GM19372 (cell line): ENCODE data around the gene SYVN1.

Source experiments
- ATAC-seq: cut with Tn5 transposase; IDR thresholded peaks from one replicate; pipeline ENCODE4 v1.9.1; 2021; ENCODE audit warnings: mild to moderate bottlenecking, low read depth, moderate library complexity; ENCODE audit not compliant: unreplicated experiment

The SYVN1 gene

GRCh38 chr11:65095974-65096806 is 38.1 kb downstream of the SYVN1 start, which contains the start of gene VPS51:
Gene VPS51 (plus strand): TSS chr11:65096214. CDS start chr11:65096251, 37 bp downstream.
- peak; percentile 87 for ATAC-seq

DNA sequence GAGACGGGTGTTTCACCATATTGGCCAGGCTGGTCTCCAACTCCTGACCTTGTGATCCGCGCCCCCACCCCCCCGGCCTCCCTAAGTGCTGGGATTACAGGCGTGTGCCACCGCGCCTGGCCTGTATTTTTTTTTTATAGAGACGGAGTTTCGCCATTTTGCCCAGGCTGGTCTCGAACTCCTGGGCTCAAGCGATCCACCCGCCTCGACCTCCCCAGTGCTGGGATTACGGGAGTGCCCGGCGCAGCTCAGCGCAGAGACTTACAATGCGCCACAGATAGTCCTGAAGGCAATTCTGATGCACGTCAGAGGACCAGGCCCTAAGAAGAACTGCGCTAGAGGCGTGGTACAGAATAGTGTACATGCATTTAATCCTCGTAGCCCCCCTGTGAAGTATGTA is 38.9 kb downstream of the SYVN1 start:
- ATAC-seq: no peak

DNA sequence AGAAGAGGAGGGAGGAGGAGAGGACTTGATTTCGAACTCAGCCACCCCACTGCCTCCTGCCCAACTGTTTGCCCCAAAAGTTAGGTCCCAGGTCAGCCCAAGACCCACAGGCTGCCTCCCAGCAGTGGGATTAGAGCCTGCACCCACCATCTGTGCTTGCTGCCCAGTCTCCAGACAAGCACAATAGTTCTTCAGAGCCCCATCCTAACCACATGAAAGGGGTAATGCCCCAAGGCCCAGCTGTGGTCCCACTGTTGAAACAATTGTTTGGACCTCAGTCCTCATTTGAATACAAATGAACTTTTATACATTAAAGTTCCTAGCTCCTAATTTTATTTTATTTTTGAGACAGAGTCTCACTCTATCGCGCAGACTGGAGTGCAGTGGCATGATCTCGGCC is 43.7 kb downstream of the SYVN1 start:
- no peak for ATAC-seq

GRCh38 chr11:65089621-65090020 is 44.7 kb downstream of the SYVN1 start:
- no peak for ATAC-seq

- ATAC-seq: no peak
These were observed 46.5 kb downstream of the SYVN1 start for GRCh38 chr11:65087827-65088226.

- no peak for ATAC-seq
These were observed 47.1 kb downstream of the SYVN1 start for GRCh38 chr11:65087216-65087615.

DNA sequence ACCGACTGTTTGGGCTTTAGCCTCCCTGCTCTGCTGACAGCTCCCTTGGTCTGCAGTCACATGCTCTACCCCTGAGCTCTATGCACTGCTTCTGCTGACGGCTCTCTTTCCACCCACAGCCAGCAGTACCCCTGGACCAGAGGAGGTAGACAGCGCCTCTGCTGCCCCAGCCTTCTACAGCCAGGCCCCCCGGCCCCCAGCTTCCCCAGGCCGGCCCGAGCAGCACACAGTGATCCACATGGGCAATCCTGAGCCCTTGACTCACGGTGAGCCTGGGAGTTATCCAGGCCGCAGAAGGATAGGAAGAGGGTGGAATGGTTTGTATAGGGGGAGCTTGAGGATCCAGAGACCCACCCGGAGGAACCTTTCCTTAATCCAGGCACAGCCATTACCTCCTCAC is 47.5 kb downstream of the SYVN1 start:
- ATAC-seq: no peak

DNA sequence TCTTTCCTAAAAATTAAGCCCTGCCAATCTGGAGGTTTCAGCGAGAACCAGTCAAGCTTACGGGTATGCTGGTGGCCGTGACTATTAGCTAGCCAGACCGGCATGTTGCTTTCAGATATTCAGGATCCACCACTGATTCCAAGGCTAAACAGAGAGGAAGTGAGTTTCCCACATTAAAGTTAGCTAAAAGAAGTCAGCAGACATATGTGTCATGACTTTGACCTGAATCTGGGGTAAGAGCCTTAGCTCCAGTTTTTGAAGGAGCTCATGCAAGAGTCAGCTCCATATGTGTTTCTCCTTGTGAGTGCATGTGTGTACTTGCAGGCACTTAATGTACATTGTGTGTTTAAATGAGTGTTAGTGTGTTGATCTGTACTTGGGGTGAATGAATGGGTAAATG is 48.9 kb downstream of the SYVN1 start:
- ATAC-seq: no peak

GRCh38 chr11:65084598-65085375 is 49.5 kb downstream of the SYVN1 start:
- no peak for ATAC-seq

GRCh38 chr11:65083834-65084597 is 50.3 kb downstream of the SYVN1 start, which contains the start of the genes CDCA5 and ZFPL1:
Gene CDCA5 (minus strand): TSS chr11:65084040. CDS start chr11:65083978, 62 bp downstream.
Gene ZFPL1 (plus strand): TSS chr11:65084222. CDS start chr11:65084699, 477 bp downstream.
- peak; percentile 92 for ATAC-seq

GRCh38 chr11:65083134-65083833 is 51.0 kb downstream of the SYVN1 start:
- no peak for ATAC-seq

- ATAC-seq: no peak
These were observed 55.5 kb downstream of the SYVN1 start for GRCh38 chr11:65078786-65079342.

DNA sequence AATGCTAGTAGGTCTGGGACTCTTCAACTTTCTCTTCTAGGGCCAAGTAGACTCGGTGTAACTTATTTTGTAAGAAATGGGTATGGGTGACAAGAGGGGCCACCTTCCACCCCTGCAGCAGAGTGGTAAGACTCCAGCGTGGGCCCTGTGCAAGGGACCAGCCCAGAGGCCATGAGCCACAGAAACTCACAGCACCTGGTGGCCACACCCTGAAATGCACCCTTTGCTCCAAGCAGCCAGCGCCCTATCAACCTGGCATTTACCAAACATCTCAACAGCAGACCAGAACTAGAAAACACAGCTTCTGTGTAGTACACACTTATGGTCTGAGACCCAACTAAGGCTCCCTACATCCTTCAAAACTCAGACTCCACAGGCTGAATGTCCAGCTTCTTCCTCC is 56.2 kb downstream of the SYVN1 start:
- ATAC-seq: no peak

DNA sequence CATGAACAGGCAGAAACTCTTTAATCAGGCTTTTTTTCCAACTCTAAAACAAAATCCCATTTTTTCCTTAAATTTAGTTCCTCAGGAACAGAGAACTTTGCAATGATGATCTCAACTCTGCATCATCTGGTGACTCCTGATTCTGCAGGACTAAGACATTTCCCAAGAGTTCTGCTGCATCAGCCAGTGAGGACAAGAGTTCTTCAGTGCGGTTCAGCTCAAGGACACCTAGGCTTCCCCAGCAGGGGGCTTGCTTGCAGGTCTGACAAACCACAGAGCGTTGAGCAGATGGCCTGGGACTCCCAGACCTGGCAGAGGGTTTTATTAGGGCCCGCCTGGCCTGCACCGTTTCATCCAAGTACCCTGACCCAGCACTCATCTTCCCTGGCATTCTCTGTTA is 56.9 kb downstream of the SYVN1 start:
- no peak for ATAC-seq
